Keratinocyte (primary cell): ENCODE results near the gene HOMER1. TPM values are rescaled to one million over a fixed set of nuclear protein-coding genes. Genes with fewer than 3 reads are reported as not detected.

Experiments used
- DNase-seq: peaks from one replicate; pipeline ENCODE4 v3.0.0-alpha.2; 2011; ENCODE audit warnings: low read depth, missing footprints, low spot score
- FAIRE-seq: peaks from 2 replicates; lab custom pipeline; 2011; peaks lifted over from hg19 to GRCh38; lab: Jason Lieb, UNC
- H2AFZ ChIP-seq: 2 replicates; pipeline ENCODE4 v1.6.0; 2012; ENCODE audit warnings: low read length, control low read depth, inconsistent platforms; ENCODE audit not compliant: control insufficient read depth
- H3K27ac ChIP-seq: 2 replicates; pipeline ENCODE4 v1.5.1; 2011; ENCODE audit warnings: low read length; ENCODE audit not compliant: control insufficient read depth, insufficient read depth
- H3K27me3 ChIP-seq: 3 replicates; pipeline ENCODE4 v1.6.0; 2011; ENCODE audit warnings: low read length; ENCODE audit not compliant: control insufficient read depth, insufficient read depth; ENCODE audit errors: extremely low read depth
- H3K36me3 ChIP-seq, 2 experiments: 2 replicates in 1 of 2; 3 replicates in 1 of 2; pipeline ENCODE4 v1.5.1; 2011; ENCODE audit warnings: low read length in 2 of 2, mild to moderate bottlenecking in 1 of 2; ENCODE audit not compliant: control insufficient read depth in 2 of 2, insufficient read depth in 2 of 2; ENCODE audit errors: extremely low read depth in 1 of 2
- H3K4me1 ChIP-seq: 3 replicates; pipeline ENCODE4 v1.5.1; 2011; ENCODE audit warnings: low read length; ENCODE audit not compliant: control insufficient read depth, insufficient read depth; ENCODE audit errors: extremely low read depth
- H3K4me2 ChIP-seq: 3 replicates; pipeline ENCODE4 v1.6.0; 2011; ENCODE audit warnings: low read depth, low read length; ENCODE audit not compliant: control insufficient read depth, insufficient read depth; ENCODE audit errors: extremely low read depth
- H3K4me3 ChIP-seq, 3 experiments: fragments of 200-600 bp in 1 of 3; sonication (generic) in 1 of 3; 2 replicates in 2 of 3; 3 replicates in 1 of 3; pipeline ENCODE4 v1.5.1; 2011 to 2016; ENCODE audit warnings: low read length in 3 of 3, mild to moderate bottlenecking in 3 of 3, control low read depth in 2 of 3, inconsistent platforms in 1 of 3, low read depth in 1 of 3, mixed read lengths in 1 of 3, mixed run types in 1 of 3, moderate library complexity in 1 of 3; ENCODE audit not compliant: control insufficient read depth in 2 of 3, insufficient read depth in 2 of 3; ENCODE audit errors: extremely low read depth in 1 of 3
- H3K79me2 ChIP-seq: 2 replicates; pipeline ENCODE4 v1.6.0; 2012; ENCODE audit warnings: low read length; ENCODE audit not compliant: control insufficient read depth, insufficient read depth
- H3K9ac ChIP-seq: 3 replicates; pipeline ENCODE4 v1.6.0; 2011; ENCODE audit warnings: low read length; ENCODE audit not compliant: control insufficient read depth, insufficient read depth; ENCODE audit errors: extremely low read depth
- H3K9me1 ChIP-seq: 3 replicates; pipeline ENCODE4 v1.6.0; 2011; ENCODE audit warnings: low read length; ENCODE audit not compliant: control insufficient read depth, insufficient read depth; ENCODE audit errors: extremely low read depth
- H3K9me3 ChIP-seq: 2 replicates; pipeline ENCODE4 v1.5.1; 2012; ENCODE audit warnings: low read depth, low read length; ENCODE audit not compliant: control insufficient read depth
- H4K20me1 ChIP-seq: 3 replicates; pipeline ENCODE4 v1.6.0; 2011; ENCODE audit warnings: low read length; ENCODE audit not compliant: control insufficient read depth, insufficient read depth; ENCODE audit errors: extremely low read depth
- CTCF ChIP-seq, 3 experiments: IDR thresholded peaks in 1 of 3; conservative IDR thresholded peaks in 1 of 3; optimal IDR thresholded peaks in 1 of 3; 2 replicates in 2 of 3; 3 replicates in 1 of 3; pipeline versions ENCODE3 to v1.5.1; 2011; ENCODE audit warnings: low read length in 3 of 3, mild to moderate bottlenecking in 3 of 3, moderate library complexity in 2 of 3, control low read depth in 1 of 3, inconsistent platforms in 1 of 3; ENCODE audit not compliant: insufficient read depth in 2 of 3; ENCODE audit errors: extremely low read depth in 1 of 3
- EZH2 ChIP-seq: IDR thresholded peaks from one replicate; pipeline ENCODE4 v1.6.1; 2012; ENCODE audit warnings: inconsistent platforms, mild to moderate bottlenecking, low read length, moderate library complexity
- dilution Hi-C: fragments of 300-500 bp; cut with MboI; formaldehyde crosslinking; loops from one replicate; pipeline ENCODE4 v1.7.0; 2020; ENCODE audit warnings: low sequenced_read_pairs; ENCODE audit not compliant: extremely low pct_ligation_motif_present
- polyA plus RNA-seq, 5 experiments: library from polyadenylated mRNA; depleted of rRNA in 3 of 5; stranded (reverse) in 3 of 5; stranded (forward) in 1 of 5; unstranded in 1 of 5; fragments of >200 nt; gene quantifications; 1 replicate in 1 of 5; 2 replicates in 3 of 5; 3 replicates in 1 of 5; pipeline versions ENCODE4 v1.2.1 to v1.2.3, GENCODE V29; 2011 to 2012; ENCODE audit warnings: missing spikeins in 2 of 5, low read depth in 1 of 5, low replicate concordance in 1 of 5

The HOMER1 gene
- polyA plus RNA-seq, 1 donor (not counting 4 experiments of a cell fraction or from before 2014, with no cell fraction given): 6.5 TPM

GRCh38 chr5:79430196-79430595 lies 83.7 kb downstream of the HOMER1 start:
- FAIRE-seq (no peak), DNase-seq (no peak)
- Histone ChIP-seq H3K27ac (no peak overlapping the region), H3K4me3 (no peak overlapping the region), H3K27me3 (no peaks in the 10 kb centered on the region), H3K79me2 (no peaks in the 10 kb centered on the region), H3K9me3 (no peaks in the 10 kb centered on the region), H4K20me1 (no peaks in the 10 kb centered on the region), H3K4me2 (no peak overlapping the region), H3K4me1 (no peaks in the 10 kb centered on the region), H3K9me1 (no peaks in the 10 kb centered on the region), H3K36me3 (no peaks in the 10 kb centered on the region), H3K9ac (no peak overlapping the region), H2AFZ (no peak overlapping the region)
- dilution Hi-C loops: no loop called here
- TF ChIP-seq CTCF (optimal IDR thresholded peaks at IDR 0.05 in 1 of 3, IDR thresholded peaks at IDR 0.05 in 1 of 3, conservative IDR thresholded peaks at IDR 0.05 in 1 of 3; ENCODE audit: extremely low read depth in 1 of 3, insufficient read depth in 2 of 3, low read length in 3 of 3): no peak
- no peak for TF ChIP-seq EZH2

GRCh38 chr5:79423296-79423695 lies 90.6 kb downstream of the HOMER1 start:
- no peak for FAIRE-seq
- no peak for DNase-seq
- Histone ChIP-seq H2AFZ (no peak overlapping the region), H3K36me3 (no peaks in the 10 kb centered on the region), H4K20me1 (no peaks in the 10 kb centered on the region), H3K9me3 (no peaks in the 10 kb centered on the region), H3K27me3 (no peaks in the 10 kb centered on the region), H3K4me1 (no peaks in the 10 kb centered on the region), H3K4me2 (no peak overlapping the region), H3K4me3 (no peak overlapping the region), H3K9ac (no peak overlapping the region), H3K79me2 (no peaks in the 10 kb centered on the region), H3K27ac (no peak overlapping the region), H3K9me1 (no peaks in the 10 kb centered on the region)
- dilution Hi-C loops: no loop called here
- TF ChIP-seq EZH2: no peak
- no peak for TF ChIP-seq CTCF (optimal IDR thresholded peaks at IDR 0.05 in 1 of 3, IDR thresholded peaks at IDR 0.05 in 1 of 3, conservative IDR thresholded peaks at IDR 0.05 in 1 of 3; ENCODE audit: extremely low read depth in 1 of 3, insufficient read depth in 2 of 3, low read length in 3 of 3)
